Retina (tissue), 1 donor: ENCODE measurements around the gene PTPRN2.
"Not testable (repeated sequence)": the region's sequence is repeated elsewhere in the genome, so short reads cannot be mapped to it uniquely, and the experiment has no call there.

Experiments used
- DNase-seq: peaks from one replicate; pipeline ENCODE4 v3.0.0-alpha.2; 2016

PTPRN2 gene

DNA sequence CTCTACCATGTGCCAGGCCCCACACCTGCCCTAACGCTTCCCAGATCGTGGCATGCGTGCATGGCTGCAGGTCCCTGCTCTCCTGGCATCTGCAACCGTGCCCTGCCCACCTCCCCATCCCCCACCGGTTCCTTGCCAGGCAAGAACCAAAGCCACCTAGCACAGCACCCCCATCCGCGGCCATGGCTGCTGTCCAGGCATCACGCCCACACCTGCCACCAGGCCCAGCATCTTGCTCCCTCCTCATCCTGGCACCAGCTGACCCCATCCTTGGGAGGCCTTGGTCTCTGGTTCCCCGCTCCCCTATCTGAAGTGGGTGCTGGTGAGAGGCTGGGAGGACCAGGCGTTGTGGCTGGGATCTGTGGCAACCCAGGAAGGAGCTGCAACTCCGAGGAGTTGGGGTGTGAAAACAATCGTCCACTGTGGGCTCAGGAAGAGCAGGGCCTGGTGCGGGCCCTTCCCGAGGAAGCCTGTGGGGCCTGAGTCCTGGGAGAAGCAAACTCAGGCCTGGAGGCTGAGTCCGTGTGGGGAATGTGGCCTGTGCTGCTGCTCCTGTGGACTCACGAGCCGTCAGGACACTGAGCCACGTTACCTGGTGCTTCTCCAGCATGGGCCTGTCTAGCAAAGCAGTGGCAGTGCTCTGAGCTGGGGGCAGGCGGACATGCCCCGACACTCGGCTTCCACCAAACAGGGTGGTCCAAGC, 833.8 kb downstream of the PTPRN2 start:
- DNase-seq = no peak

DNA sequence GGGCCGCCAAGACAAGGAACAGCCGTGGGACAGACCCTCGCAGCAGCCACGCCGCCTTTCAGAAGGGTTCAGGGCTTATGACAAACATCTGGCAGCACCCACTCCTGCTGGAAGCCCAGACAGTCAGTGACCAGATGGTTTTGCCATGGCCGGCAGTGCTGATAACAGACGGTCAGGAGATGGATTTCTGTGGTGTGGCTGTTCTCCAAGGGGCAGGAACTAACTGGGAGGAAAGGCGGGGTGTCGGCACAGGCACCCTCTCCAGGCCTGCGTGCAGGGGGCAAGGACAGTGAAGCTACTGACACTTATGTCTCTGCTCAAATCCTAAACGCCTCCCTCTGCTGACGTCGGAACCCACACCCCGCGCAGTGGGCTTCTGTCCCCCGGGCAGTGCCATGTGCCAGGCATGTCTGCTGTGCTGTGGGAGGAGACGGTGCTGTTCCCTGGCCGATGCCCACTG, 834.8 kb downstream of the PTPRN2 start:
- DNase-seq = no peak

DNA sequence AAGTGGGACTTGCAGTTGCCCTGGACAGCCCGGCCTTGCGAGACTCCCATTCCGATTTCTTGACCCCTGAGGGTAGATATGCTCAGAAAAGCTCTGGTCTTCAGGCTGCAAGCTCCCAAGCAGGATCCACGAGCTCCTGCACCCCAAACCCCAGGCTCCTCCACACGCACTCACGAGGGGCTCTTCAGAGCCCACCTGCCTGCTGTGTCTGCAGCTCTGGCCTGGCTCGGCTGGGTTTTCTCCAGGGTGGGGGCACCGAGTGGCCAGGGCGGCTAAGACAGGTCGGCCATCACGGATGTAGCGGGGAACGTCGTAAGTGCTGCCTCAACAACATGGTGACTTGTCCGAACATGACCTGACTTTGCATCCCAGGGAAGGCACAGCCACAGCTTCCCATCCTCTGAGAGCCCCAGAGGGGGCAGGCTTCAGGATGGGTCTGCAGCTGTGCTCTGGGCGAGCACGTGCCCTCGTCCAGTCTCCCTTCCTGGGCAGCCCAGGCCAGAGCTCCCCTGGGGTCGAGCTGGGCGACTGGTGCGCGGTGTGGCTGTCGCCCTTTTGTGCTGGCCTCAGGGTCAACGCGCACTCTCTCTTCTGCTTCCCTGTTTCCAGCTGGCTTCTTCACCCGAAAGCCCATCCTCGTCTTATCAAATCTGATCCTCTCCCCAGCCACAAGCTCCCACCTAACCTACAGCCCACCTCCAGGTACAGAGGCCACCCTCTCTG, 835.5 kb downstream of the PTPRN2 start:
- DNase-seq = peak; percentile 54

DNA sequence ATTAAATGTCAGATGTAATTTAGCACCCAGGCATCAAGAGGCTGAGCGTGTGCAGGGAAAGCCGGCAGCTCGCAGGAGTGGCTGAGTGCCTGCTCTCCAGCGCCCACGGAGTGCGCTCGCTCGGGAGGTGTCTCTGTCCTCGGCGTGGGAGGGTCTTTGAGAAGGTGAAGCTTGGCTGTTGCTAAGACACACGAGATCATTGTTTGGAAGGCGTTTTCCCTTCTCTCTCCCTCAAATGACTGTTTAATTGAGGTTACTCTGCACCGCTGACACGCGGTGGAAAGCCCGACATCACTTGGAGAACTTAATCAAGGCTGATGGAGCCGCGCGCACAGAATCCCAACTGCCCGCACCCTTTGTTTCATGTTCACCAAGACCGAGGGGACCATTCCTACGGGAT, 836.2 kb downstream of the PTPRN2 start:
- DNase-seq = peak; percentile 91

DNA sequence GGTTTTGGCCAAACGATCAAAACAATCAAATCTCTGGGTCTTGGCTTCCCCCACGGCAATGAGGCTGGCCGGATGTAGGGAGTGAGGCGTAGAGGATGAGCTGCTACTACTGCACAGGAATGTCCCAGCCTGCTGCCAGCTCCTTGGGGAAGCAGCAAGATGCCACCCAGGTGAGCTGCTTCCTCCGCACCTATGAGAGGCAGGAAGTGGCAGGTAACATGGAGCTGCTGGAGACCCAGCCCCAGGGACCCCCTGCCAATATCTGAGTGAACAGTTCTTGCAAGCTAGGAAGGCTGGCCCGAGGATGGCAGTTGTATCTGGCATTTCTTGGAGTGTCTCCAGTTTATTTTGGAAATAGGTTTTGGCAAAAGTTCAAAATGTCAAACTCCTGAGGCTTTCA, 837.3 kb downstream of the PTPRN2 start:
- DNase-seq = no peak

DNA sequence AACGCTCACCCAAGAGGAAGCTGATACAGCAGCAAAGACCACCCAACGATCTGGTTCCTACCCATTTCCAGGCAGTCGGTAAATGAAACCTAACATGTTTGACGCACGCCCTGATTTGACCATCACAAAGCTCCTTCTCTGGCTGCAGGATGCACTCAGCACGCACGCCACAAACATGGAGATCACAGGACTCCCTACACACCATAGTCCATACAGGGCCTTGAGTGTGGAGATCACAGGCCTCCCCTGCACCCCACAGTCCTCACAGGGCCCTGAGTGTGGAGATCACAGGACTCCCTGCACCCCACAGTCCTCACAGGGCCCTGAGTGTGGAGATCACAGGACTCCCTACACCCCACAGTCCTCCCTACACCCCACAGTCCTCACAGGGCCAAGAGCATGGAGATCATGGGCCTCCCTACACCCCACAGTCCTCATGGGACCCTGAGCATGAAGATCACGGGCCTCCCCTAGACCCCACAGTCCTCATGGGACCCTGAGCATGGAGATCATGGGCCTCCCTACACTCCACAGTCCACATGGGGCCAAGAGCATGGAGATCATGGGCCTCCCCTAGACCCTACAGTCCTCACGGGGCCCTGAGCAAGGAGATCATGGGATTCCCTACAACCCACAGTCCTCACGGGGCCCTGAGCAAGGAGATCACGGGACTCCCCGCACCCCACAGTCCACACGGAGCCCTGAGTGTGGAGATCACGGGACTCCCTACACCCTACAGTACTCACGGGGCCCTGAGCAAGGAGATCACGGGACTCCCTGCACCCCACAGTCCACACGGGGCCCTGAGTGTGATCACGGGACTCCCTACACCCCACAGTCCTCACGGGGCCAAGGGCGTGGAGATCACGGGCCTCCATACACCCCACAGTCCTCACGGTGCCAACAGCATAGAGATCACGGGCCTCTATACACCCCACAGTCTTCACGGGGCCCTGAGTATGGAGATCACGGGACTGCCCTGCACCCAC, 841.6 kb downstream of the PTPRN2 start:
- no peak for DNase-seq

DNA sequence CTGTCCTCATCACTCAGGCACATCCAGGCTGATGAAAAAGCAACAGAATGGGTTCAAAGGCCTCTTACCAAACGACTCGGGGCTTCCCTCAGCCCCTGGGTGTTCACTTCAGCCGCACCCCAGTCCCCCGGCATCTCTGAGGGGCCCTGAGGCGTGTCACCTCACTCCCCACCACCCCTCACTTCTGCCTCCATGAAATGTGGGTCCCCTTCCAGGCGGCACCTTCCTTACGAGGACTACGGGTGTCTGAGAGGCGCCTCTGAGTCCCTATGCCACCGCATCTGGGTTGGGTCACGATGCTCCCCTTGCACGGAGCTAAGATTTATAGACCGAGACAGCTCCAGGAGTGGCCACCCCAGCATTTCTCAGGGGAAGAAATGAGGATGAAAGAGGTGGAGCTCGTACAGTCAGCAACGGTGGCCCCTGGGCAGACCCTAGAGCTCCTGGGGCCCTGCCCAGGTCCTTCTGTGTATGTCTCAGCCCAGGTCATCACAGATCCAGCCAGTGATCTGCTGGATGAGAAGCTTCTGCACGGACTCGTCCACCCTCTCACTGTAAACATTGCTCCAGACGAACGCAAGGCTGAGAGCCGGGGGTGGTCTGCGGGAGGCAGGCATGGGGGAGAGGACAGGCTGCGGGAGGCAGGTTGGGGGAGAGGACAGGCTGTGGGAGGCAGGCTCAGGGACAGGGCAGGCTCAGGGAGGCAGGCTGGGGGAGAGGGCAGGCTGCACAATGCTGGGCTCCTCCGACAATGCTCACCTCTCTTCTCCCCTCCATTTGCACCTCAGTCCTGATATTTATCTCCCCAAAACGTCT, 842.6 kb downstream of the PTPRN2 start:
- DNase-seq = no peak

DNA sequence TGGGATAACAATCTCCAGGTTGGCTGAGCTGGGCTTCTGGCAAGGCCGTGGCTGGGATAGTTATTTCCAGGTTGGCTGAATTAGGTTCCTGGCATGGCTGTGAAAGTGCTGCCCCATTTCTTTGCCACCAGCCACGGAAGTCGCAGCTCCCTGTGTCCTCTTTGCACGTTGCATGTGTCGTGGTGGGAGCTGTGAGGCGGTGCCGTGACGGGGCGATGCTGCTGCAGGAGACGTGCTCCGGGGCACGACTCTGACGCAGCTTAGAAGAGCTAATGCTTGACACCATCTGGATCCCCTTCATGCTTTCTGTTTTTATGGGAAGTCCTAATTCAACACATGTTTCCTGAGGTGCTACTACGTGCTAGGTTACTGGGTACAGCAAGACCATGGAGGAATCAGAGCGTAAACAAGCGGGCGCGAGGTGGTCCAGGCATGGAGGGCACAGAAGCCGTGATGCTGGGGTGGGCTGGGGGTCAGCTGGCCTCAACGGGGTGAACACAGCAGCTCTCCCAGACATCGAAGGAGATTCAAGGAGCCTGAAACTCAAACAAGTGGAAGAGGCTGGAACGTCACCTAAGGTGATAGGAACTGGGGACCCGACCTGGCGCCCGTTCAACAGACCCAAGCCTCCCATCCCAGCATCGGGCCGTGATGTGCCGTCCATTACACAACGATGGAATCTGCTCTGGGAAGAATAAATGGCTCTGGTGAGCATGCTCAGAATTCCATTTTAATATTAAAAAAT, 843.7 kb downstream of the PTPRN2 start:
- DNase-seq = no peak

DNA sequence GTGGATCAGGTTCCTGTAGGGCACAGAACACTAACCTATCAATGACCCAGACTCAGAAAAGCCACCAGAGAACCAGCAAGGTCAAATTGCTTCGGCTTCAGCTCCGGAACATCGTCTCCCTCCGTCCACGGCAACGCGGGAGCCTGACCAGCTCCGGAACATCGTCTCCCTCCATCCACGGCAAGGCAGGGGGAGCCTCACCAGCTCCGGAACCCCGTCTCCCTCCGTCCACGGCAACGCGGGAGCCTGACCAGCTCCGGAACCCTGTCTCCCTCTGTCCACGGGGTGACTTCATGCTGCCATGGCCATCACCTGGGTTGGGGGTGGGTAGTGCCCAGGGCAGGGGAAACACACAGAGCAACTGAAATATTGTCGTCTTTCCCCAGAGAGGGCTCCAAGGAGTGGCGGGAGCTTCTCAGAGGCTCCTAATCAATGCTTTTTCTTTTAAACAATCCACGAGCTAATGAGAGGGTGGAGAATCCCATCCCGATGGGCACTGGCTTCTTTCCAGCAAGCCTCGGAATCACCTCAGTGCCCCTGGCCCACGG, 847.3 kb downstream of the PTPRN2 start:
- DNase-seq = no peak

DNA sequence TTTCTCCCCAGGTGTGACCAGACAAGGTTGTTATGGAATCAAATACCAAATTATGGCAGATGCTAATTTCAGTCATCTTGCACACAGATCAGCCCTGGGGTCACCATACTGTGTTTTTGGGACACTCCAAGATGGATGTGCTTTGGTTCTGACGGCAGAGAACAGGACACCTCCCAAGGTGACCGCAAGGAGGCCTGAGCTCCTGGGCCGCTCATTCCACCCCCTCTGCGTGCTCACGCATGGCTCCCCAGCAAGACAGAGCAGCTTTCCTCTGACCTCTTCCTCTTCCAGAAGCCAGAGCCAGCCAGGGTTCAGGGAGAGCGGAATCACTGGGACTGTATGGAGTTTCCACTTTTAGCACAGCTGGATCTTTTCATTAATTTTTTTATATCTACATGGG, 848.0 kb downstream of the PTPRN2 start:
- no peak for DNase-seq

DNA sequence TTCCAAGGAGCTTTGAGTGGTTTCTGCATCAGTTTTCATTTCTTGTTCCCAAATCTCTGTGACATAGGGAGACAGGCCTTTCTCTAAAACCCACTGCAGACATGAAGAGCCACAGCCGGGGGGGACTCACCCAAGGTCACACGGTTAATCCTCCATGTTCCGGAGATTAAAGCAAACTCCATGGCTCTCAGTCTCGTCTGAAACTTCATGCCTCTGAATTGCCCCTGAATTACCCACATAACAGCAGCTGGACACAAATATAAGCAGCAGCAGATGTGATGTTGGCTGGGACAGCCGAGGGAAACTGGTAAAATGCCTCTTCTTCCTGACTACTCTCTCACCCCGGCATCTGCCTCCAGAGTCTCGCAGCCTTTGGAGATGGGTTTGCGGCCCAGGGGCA, 848.6 kb downstream of the PTPRN2 start:
- no peak for DNase-seq

DNA sequence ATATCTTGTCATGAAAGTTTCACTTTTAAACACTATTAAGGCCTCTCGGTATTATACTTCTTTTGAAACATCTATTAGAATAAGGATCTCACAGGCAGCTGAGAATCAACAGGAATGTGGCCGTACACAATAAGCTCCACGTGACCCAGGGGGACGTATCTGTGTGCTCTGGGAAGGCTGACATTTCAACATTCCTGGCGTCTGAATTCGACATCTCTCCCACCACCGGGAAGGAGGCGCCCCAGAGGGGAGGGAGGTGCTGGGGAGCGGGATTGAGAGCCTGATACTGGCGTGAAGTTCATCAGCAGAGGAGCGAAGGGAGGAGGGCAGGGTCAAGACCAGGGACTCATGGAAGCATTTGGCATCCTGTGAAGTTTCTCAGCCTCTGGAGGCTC, 849.6 kb downstream of the PTPRN2 start:
- peak; percentile 71 for DNase-seq

DNA sequence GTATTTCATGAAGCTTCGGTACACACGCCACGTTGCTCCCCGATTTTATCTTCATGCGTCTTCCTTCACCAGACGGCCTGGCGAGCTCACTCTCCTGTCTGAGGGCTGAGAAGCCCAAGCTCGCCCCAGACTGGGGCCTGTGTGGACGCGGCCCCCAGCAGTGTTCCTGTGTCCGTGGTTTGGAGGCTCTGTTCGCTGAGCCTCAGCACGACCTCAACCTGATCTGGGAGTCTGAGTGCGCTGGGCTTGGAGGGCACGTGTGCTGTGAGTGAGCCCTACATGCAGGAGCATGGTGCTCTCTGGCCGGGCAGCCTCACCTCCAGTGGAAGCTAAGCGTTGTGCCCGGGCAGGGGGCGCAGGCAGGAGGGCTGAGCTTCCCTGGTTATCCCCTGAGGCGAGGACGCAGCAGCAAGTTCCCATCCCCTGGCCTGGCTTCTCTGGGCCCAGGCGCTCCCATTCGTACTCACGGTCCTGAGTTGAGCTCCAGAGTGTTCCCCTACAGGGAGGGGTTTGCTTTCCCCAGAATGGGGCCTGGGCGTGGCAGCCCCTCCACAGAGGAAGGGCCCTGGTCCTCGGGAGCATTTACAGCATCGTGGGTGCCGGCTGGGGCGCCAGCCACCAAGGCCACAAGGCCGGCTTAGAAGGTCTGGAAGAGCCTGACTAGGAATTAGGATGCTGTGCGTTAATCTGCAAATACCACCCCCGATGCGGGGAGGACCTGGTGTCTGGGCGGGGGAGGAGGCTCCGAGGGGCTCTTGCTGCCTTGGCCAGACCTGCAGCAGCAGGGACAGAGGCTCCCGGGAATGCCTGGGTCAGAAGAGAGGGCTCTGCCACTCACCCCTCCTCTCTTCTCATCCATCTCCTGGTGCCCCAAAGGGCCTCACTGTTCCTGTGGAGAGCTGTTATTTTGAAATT, 850.2 kb downstream of the PTPRN2 start:
- DNase-seq = peak; percentile 60

DNA sequence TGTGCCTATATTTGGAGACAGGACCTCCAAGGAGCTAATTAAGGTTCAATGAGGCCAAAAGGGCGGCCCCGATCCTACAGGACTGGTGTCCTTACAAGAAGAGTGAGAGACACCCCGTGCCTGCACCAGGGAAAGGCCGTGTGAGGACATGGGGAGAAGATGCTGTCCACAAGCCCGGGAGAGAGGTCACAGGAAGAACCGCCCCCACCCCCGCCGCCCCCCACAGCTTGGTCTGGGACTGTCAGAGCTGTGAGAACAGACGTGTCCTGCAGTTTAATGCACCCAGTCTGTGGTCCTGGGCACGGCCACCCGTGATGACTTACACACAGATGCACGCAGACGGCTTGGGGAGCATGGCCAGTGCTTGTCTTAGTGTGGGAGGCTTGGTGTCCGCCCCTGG, 851.3 kb downstream of the PTPRN2 start:
- DNase-seq = no peak

DNA sequence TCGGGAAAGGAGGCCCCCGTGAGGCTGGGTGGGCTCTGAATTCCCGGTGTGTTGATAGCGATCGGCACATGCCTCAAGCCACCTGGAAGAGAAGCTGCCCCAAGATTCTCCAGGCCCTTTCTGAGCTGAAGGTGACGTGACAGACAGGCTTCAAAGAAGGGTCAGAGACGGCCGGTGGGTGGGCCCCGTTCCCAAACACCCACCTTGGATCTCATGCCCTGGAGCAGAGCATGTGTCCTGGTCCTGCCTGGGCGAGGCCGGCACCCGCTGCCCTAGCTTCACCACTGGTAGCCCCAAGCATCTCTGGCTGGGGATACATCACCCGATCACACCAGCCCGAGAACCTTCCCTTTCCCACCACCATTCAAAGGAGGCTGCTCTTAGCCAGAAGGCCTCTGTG, 851.8 kb downstream of the PTPRN2 start:
- no peak for DNase-seq

DNA sequence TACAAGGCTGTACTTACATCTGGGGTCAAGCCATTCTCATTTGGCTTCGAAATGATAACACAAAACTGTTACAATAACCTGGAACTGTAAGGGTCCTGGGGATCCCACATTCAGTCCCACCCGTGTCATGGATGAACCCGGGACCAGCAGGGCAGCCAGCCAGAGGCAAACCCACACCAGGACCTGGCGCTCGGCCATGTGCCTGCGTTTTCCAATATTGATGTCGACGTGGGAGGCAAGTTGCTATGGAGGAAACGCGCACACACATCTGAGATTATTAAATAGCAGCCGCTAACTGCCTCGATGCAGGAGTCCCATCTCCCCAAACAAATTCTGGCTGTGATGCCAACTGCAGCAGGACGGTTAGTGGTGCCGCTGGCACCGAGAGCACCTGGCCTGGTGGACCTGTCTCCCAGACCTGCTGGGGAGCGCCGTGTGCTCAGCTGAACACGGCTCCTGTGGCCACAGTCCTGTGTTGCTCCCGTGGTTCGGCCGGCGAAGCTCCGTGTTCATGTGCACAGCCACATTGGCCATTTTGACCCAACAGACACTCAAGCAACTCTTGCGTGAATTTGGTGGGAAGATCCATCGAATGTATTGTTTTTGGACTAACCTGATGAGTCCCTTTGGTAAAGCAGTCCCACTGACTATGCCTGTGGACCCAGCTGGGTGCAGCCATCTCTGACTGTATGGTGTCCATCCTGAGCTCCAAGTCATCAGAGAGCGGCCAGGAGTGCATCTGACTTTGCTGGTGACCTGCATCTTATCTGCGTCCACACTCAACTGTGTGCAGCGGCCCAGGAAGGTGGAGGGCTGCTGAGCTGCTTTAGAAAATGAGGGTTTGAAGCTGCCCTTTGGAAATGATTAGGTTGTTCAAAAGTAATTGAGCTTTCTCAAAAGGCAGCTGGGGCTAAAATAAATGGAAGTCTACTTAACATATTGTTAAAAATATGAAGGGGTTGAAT, 852.7 kb downstream of the PTPRN2 start:
- no peak for DNase-seq

DNA sequence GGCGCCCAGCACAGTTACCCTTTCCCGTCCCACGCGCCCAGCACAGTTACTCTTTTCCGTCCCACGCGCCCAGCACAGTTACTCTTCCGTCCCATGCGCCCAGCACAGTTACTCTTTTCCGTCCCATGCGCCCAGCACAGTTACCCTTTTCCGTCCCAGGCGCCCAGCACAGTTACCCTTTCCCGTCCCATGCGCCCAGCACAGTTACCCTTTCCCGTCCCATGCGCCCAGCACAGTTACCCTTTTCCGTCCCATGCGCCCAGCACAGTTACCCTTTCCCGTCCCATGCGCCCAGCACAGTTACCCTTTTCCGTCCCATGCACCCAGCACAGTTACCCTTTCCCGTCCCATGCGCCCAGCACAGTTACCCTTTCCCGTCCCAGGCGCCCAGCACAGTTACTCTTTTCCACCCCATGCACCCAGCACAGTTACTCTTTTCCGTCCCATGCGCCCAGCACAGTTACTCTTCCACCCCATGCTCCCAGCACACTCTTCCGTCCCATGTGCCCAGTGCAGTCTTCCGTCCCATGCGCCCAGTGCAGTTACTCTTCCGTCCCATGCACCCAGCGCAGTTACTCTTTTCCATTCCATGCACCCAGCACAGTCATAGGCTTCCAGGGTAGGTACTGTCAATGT, 853.7 kb downstream of the PTPRN2 start:
- DNase-seq = not testable (repeated sequence)

DNA sequence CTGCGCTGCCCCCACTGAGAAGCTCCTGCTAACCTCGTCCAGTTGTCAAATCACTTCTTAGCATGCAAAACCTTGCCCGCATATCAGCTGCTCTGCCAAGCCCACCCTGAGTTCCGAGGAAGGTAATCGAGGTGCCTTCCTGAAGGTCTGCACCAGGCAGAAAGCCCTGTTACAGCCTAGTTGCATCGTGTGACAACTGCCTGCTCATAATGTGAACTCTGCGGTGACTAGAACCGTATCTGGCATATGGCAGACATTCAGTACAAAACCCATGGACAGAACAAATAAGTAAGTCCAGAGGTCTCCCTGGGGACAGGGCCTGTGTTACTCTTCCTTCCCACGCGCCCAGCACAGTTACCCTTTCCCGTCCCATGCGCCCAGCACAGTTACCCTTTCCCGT, 856.5 kb downstream of the PTPRN2 start:
- no peak for DNase-seq

DNA sequence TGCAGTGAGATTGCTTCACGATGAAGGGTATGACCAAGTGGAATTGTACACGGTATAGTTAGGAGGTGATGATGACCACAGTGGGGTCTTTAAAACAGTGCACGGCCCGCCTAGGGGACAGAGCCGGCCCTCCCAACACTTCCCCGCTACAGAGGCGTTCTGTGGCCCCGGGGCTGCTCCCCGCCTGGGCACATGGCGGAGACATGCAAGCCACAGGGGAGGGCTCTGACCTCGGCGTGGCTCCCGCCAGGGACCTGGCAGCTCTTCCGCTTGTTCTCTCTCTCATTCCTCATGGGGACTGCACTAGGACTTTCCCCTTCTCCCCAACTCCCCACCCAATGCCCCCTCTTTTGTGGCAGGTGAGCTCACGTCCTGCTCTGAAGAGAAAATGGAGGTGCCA, 857.0 kb downstream of the PTPRN2 start:
- DNase-seq = no peak
